Spleen (tissue), 11 donors: ENCODE results near the gene KLF8. TPM values are rescaled to one million over a fixed set of nuclear protein-coding genes. Genes with fewer than 3 reads are reported as not detected.

Experiments
- DNase-seq: peaks from one replicate; pipeline ENCODE4 v3.0.0-alpha.2; 2020
- H3K27ac ChIP-seq, 8 donors: fragments of 200-600 bp; sonication (generic) in 7 of 8; 1 replicate in 4 of 8; 2 replicates in 4 of 8; pipeline versions ENCODE4 v1.5.0 to v1.8.0; 2016 to 2021; ENCODE audit warnings: inconsistent platforms in 4 of 8, mild to moderate bottlenecking in 4 of 8, moderate library complexity in 1 of 8
- H3K27me3 ChIP-seq, 7 donors: fragments of 200-600 bp; sonication (generic) in 6 of 7; replicated peaks in 1 of 7; 1 replicate in 4 of 7; 2 replicates in 3 of 7; pipeline versions ENCODE4 v1.5.0 to v1.8.0; 2016 to 2021; ENCODE audit warnings: inconsistent platforms in 3 of 7, mild to moderate bottlenecking in 1 of 7
- H3K36me3 ChIP-seq, 6 donors: fragments of 200-600 bp; sonication (generic) in 5 of 6; 1 replicate in 4 of 6; 2 replicates in 2 of 6; pipeline versions ENCODE4 v1.5.0 to v1.8.0; 2016 to 2021; ENCODE audit warnings: inconsistent platforms in 2 of 6
- H3K4me1 ChIP-seq, 6 donors: fragments of 200-600 bp; sonication (generic) in 5 of 6; 1 replicate in 3 of 6; 2 replicates in 3 of 6; pipeline versions ENCODE4 v1.5.0 to v1.8.0; 2016 to 2021; ENCODE audit warnings: inconsistent platforms in 3 of 6
- H3K4me3 ChIP-seq, 8 donors: fragments of 200-600 bp; sonication (generic) in 7 of 8; 1 replicate in 4 of 8; 2 replicates in 4 of 8; pipeline versions ENCODE4 v1.5.0 to v1.8.0; 2016 to 2021; ENCODE audit warnings: inconsistent platforms in 4 of 8, mild to moderate bottlenecking in 4 of 8, moderate library complexity in 2 of 8
- H3K9me3 ChIP-seq, 8 donors: fragments of 200-600 bp; sonication (generic) in 7 of 8; 1 replicate in 4 of 8; 2 replicates in 4 of 8; pipeline versions ENCODE4 v1.5.0 to v1.8.0; 2016 to 2021; ENCODE audit warnings: inconsistent platforms in 4 of 8
- POLR2A ChIP-seq, 3 donors: fragments of 450-650 bp; IDR thresholded peaks; one replicate each; pipeline ENCODE4 v1.5.1; 2017; ENCODE audit warnings: antibody characterized with exemption in 3 of 3, mild to moderate bottlenecking in 1 of 3
- POLR2AphosphoS5 ChIP-seq, 3 donors: sonication (generic); formaldehyde crosslinking; IDR thresholded peaks; one replicate each; pipeline ENCODE4 v1.5.1; 2017; ENCODE audit warnings: antibody characterized with exemption in 3 of 3
- WGBS, 5 donors: extraction: QIAGEN DNeasy Blood & Tissue Kit in 3 of 5; methylation state at CpG; one replicate each; pipeline versions ENCODE4 v1.1.5 to v1.1.7; 2013 to 2018; 5-methylcytosine and 5-hydroxymethylcytosine counted together
- intact Hi-C: fragments of 100-400 bp; cut with DNase I; formaldehyde crosslinking; loops from one replicate; pipeline ENCODE4 v1.15.0; 2023; ENCODE audit warnings: low total_unique reads
- polyA plus RNA-seq, 3 donors: library from polyadenylated mRNA; stranded (reverse); fragments of 200-250 nt; gene quantifications; one replicate each; pipeline ENCODE4 v1.2.1, GENCODE V29; 2013
- total RNA-seq, 7 donors: library from RNA; depleted of rRNA in 3 of 7; stranded (reverse); fragments of >200 nt in 3 of 7; fragmentation: NEBNext Ultra II Directional in 4 of 7; extraction: Animal tissue kit (Norgen Biotek cat#: 25700) in 4 of 7; gene quantifications; one replicate each; pipeline versions ENCODE4 v1.1.0 to v1.2.1, GENCODE V29; 2016 to 2021
- TF ChIP-seq, protein P1 (sequence below), 11 experiments: fragments of 200-600 bp in 7 of 11; fragments of 450-650 bp in 4 of 11; sonication (generic) in 4 of 11; IDR thresholded peaks in 8 of 11; conservative IDR thresholded peaks in 3 of 11; 1 replicate in 7 of 11; 2 replicates in 4 of 11; pipeline versions ENCODE4 v1.4.0 to v1.8.0; 2016 to 2021; ENCODE audit warnings: antibody characterized with exemption in 11 of 11, inconsistent platforms in 4 of 11, mild to moderate bottlenecking in 1 of 11
- donor health status: healthy with polysubstance abuse.
- donor health status: DM: no; HTN: no; CAD: no; lungs with moderate emphysema.
- donor health status: DM: no; HTN: no; CAD: no.
- donor health status: Bipolar disorder and iron deficiency.
- donor health status: healthy.
- donor health status: DM: no; HTN: no; CAD: no.
- donor health status: DM: yes; HTN: yes; CAD: no.

Gene KLF8
- total and polyA plus RNA-seq, 10 donors: 3.0 to 22.2 (median 8.6) TPM

GRCh38 chrX:56318076-56318475, 85.9 kb downstream of the KLF8 start:
- TF ChIP-seq, protein P1, sequence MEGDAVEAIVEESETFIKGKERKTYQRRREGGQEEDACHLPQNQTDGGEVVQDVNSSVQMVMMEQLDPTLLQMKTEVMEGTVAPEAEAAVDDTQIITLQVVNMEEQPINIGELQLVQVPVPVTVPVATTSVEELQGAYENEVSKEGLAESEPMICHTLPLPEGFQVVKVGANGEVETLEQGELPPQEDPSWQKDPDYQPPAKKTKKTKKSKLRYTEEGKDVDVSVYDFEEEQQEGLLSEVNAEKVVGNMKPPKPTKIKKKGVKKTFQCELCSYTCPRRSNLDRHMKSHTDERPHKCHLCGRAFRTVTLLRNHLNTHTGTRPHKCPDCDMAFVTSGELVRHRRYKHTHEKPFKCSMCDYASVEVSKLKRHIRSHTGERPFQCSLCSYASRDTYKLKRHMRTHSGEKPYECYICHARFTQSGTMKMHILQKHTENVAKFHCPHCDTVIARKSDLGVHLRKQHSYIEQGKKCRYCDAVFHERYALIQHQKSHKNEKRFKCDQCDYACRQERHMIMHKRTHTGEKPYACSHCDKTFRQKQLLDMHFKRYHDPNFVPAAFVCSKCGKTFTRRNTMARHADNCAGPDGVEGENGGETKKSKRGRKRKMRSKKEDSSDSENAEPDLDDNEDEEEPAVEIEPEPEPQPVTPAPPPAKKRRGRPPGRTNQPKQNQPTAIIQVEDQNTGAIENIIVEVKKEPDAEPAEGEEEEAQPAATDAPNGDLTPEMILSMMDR (IDR thresholded peaks at IDR 0.05 in 8 of 11, conservative IDR thresholded peaks at IDR 0.05 in 3 of 11): no peak
- TF ChIP-seq POLR2AphosphoS5 (IDR thresholded peaks at IDR 0.05) (no peak), POLR2A (IDR thresholded peaks at IDR 0.05) (no peak)
- intact Hi-C loops: no loop called here

GRCh38 chrX:56319165-56319564, 87.0 kb downstream of the KLF8 start:
- Histone ChIP-seq H3K36me3 (no peaks in the 10 kb centered on the region), H3K9me3 (peaks cover 0 to 12% (median 0%) of the 10 kb centered on the region in 8 donors), H3K4me3 (no peak overlapping the region), H3K27me3 (no peaks in the 10 kb centered on the region), H3K27ac (no peak overlapping the region), H3K4me1 (no peaks in the 10 kb centered on the region)
- TF ChIP-seq, protein P1 (IDR thresholded peaks at IDR 0.05 in 8 of 11, conservative IDR thresholded peaks at IDR 0.05 in 3 of 11): no peak
- TF ChIP-seq POLR2A (IDR thresholded peaks at IDR 0.05): no peak
- no peak for TF ChIP-seq POLR2AphosphoS5 (IDR thresholded peaks at IDR 0.05)
- intact Hi-C loops: no loop called here
- DNase-seq: no peak

More at GRCh38 chrX:56318076-56318475, 85.9 kb downstream of the KLF8 start:
- Histone ChIP-seq H3K9me3 (peaks cover 0 to 7% (median 0%) of the 10 kb centered on the region in 8 donors), H3K4me1 (no peaks in the 10 kb centered on the region), H3K27ac (no peak overlapping the region), H3K4me3 (no peak overlapping the region), H3K27me3 (no peaks in the 10 kb centered on the region), H3K36me3 (no peaks in the 10 kb centered on the region)
- DNase-seq: no peak
- WGBS, 5 donors: 46 to 92% (median 77%) methylated on average over 1 to 2 of the region's 2 CpGs
